K562 treated with DMSO at 1 percent for 48 hours (cell line): ENCODE results near the gene RENBP. TPM values are rescaled to one million over a fixed set of nuclear protein-coding genes. Genes with fewer than 3 reads are reported as not detected.

Source experiments
- total RNA-seq: library from RNA; unstranded; fragments of 300-600 nt; gene quantifications from 2 replicates; pipeline ENCODE4 v1.2.3, GENCODE V29; 2022; ENCODE audit warnings: low replicate concordance; ENCODE audit errors: extremely low read depth

The RENBP gene
- not detected in 2 replicates for total RNA-seq

DNA sequence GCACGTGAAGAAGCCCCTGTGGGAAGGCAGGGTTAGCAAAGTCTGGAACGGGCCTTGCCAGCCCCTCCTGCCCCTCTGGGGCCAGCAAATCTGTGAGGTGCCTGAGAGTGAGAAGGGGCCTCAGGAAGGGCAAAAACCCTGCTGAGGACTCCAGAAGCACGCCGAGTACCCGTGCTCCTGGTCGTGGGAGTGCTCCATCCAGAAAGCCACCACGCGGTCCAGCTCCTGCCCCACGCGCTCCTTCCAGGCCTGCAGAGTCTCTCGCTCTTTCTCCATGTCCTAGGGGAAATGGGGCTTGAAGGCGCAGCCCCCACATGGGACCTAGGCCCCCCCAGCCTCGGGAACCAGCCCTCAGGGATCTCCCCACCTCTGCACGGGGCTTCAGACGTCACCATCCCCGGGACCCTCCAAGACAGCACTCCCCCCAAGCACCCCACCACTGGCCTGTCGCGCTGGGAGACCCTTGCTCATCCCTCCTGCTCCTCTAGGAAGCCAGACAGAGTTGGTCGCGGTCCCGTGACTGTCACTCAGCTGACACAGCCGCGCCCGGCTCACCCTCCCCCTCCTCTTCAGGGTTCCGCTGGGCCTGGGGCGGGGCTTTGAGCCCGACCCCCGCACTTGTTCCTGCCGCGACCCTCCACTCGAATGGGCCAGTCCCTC, at the start of gene RENBP:
Gene RENBP (minus strand): TSS at position 504 of the 660 bp plus-strand sequence. CDS start 33 bp downstream, at position 471.

GRCh38 chrX:153972368-153973126, 28.1 kb upstream of the RENBP start, which contains the start of gene TMEM187:
TSS of gene TMEM187 (plus strand) at chrX:153972754. CDS start at chrX:153982063, 9,309 bp downstream.

GRCh38 chrX:153971450-153972367, 27.3 kb upstream of the RENBP start, which contains the start of gene HCFC1:
TSS of gene HCFC1 (minus strand) at chrX:153971818. CDS start at chrX:153970840, 978 bp downstream.

DNA sequence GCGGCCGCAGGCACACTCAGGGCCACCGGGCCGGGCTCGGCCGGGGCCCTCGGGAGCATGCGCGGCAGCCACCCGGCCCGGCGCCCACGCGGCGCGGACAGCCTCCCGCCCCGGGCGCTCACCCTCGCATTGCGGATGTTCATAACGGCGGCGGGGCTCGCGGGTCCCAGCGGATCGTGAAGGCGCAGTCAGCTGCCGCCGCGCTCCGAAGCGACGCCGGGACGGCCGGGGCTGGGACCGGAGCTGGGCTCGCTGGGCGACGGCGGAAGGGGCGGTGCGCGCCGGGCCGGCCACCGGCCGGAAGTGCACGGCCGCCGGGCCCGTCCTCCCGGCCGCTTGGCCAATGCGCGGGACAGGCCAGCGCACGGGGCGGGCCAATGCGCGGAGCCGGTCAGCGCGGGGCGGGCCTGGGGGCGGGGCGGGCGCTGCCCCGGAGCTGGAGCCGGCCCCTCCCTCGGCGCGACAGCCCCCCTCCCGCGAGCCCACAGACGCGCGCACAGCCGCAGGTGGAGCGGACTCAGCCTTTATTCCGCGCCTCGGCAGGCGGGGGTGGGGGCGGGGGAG, 9.6 kb downstream of the RENBP start, which contains the start of gene NAA10:
Gene NAA10 (minus strand): TSS at position 276 of the 564 bp plus-strand sequence. CDS start 133 bp downstream, at position 143.

GRCh38 chrX:153925739-153926551, 18.5 kb downstream of the RENBP start, which contains the start of gene ARHGAP4:
TSS of gene ARHGAP4 (minus strand) at chrX:153926264. CDS start at chrX:153926202, 62 bp downstream.

DNA sequence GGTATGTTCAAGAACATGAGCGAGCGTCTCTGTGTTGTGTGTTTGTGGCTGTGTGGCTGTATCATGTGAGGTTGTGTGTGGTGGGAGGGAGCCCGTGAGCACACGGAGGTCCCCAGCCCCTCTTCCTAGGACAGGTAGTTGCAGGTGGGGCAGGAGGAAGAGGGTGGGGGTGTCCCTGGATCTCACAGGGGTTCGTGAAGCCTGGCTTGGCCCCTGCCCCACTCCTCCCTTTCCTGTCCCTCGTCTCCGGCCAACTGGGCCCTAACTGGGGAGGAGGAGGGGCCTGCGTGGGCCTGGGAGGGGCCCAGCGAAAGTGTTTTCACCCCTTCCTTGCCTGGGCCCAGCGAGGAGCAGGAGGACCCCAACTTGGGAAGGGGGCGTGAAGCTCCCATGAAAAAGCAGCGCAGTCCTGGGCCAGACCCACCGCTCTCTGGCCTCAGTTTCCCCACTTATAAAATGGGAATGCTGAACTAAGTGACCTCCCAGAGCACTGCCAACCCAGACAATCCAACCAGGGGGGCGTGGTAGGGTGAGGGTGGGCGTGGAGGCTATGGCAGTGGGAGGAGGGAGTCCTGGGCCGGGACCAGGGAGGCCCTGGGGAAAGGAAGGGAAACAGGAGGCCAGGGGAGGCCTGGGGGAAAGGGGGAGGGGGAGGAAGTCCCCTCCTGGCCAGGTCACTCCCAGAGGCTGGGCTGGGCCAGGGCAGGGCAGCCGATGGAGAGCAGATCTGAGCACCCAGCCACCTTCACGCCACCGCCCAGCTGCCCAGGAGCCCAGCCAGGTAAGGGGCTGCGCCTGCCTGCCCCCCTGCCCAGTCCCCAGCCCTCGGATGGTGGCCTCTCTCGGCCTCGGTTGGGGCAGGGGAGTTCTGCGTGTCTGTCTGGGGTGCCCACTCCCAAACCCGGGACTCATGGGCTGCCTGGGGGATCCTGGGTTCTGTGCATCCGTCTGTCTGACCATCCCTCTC, 40.2 kb downstream of the RENBP start, which contains the start of gene AVPR2:
Gene AVPR2 (plus strand): TSS at position 683 of the 967 bp plus-strand sequence. CDS start 473 bp downstream, outside the sequence.

GRCh38 chrX:153885968-153886903, 58.2 kb downstream of the RENBP start, which contains the start of gene L1CAM:
TSS of gene L1CAM (minus strand) at chrX:153886173. CDS start at chrX:153875836, 10,337 bp downstream.

Other genes starting within 250 kb of the RENBP start
- 306 TPM in 1 of 2 replicates, not detected in the other for gene BCAP31, start 220.3 kb downstream of the RENBP start, total RNA-seq
- not detected in 2 replicates for gene ABCD1, start 219.8 kb downstream of the RENBP start, total RNA-seq
- gene PLXNB3, start 180.4 kb downstream of the RENBP start, total RNA-seq = not detected in 2 replicates
- not detected in 2 replicates for gene SRPK3, start 163.6 kb downstream of the RENBP start, total RNA-seq
- gene IDH3G, start 150.3 kb downstream of the RENBP start, total RNA-seq = not detected in 2 replicates
- gene SSR4, start 150.0 kb downstream of the RENBP start, total RNA-seq = 1,814 TPM in 1 of 2 replicates, not detected in the other
- gene PDZD4, start 114.1 kb downstream of the RENBP start, total RNA-seq = not detected in 2 replicates
- not detected in 2 replicates for gene L1CAM, start 58.5 kb downstream of the RENBP start, total RNA-seq
- not detected in 2 replicates for gene AVPR2, start 40.0 kb downstream of the RENBP start, total RNA-seq
- not detected in 2 replicates for gene ARHGAP4, start 18.4 kb downstream of the RENBP start, total RNA-seq
- gene NAA10, start 9.6 kb downstream of the RENBP start, total RNA-seq = not detected in 2 replicates
- 51.6 TPM in 1 of 2 replicates, not detected in the other for gene HCFC1, start 27.2 kb upstream of the RENBP start, total RNA-seq
- gene TMEM187, start 28.1 kb upstream of the RENBP start, total RNA-seq = not detected in 2 replicates
- gene IRAK1, start 75.3 kb upstream of the RENBP start, total RNA-seq = not detected in 2 replicates
- 1,743 TPM in 1 of 2 replicates, not detected in the other for gene MECP2, start 153.1 kb upstream of the RENBP start, total RNA-seq
- not detected in 2 replicates for gene OPN1LW, start 199.6 kb upstream of the RENBP start, total RNA-seq
- not detected in 2 replicates for gene OPN1MW, start 238.0 kb upstream of the RENBP start, total RNA-seq